ENCODE measurements around the gene LETM1. TPM values are rescaled to one million over a fixed set of nuclear protein-coding genes. Genes with fewer than 3 reads are reported as not detected.

The LETM1 gene
- total RNA-seq, 2 donors from 2014 or later = 76.2 to 139 TPM

- TF ChIP-seq CTCF (IDR thresholded peaks at IDR 0.05) = no peak
- DNase-seq = no peak
- intact Hi-C loops (cut with DNase I) = loop anchor here (10.0 kb wide), 1 partner anchor 47 kb away; no protein-coding TSS in a partner anchor
- Histone ChIP-seq H3K4me1 (peaks cover 10% of the 10 kb centered on the region), H3K4me3 (no peak overlapping the region), H3K27ac (no peak overlapping the region), H3K9ac (ENCODE audit: low read depth in 2 of 2, low read length in 2 of 2) (peak overlapping the region in 1 of 2 donors; percentile 92), H3K27me3 (no peaks in the 10 kb centered on the region), H3K36me3 (no peaks in the 10 kb centered on the region), H3K9me3 (no peaks in the 10 kb centered on the region)
Measured at GRCh38 chr4:1857931-1858330, 2.0 kb upstream of the LETM1 start.

GRCh38 chr4:1856943-1857699 lies 1.2 kb upstream of the LETM1 start:
- peak; percentile 69 for DNase-seq
- no peaks in the 10 kb centered on the region for H3K36me3 ChIP-seq
- H3K27ac ChIP-seq = peak overlapping the region; percentile 81
- H3K27me3 ChIP-seq = no peaks in the 10 kb centered on the region
- no peaks in the 10 kb centered on the region for H3K9me3 ChIP-seq
- peak overlapping the region; percentile 92 to 94 for H3K9ac ChIP-seq (ENCODE audit: low read depth in 2 of 2, low read length in 2 of 2)
- intact Hi-C loops (cut with DNase I) = loop anchor here (10.0 kb wide), 1 partner anchor 48 kb away; no protein-coding TSS in a partner anchor
- no peak for TF ChIP-seq CTCF (IDR thresholded peaks at IDR 0.05)
- peaks cover 10% of the 10 kb centered on the region for H3K4me1 ChIP-seq
- H3K4me3 ChIP-seq = peak overlapping the region; percentile 72

- Histone ChIP-seq H3K4me1 (peaks cover 10% of the 10 kb centered on the region), H3K27ac (peak overlapping the region; percentile 81), H3K27me3 (no peaks in the 10 kb centered on the region), H3K4me3 (peak overlapping the region; percentile 72), H3K36me3 (no peaks in the 10 kb centered on the region), H3K9me3 (no peaks in the 10 kb centered on the region), H3K9ac (ENCODE audit: low read depth in 2 of 2, low read length in 2 of 2) (peak overlapping the region; percentile 82 to 88)
- peak; percentile 43 for DNase-seq
- intact Hi-C loops (cut with DNase I) = loop anchor here (10.0 kb wide), 1 partner anchor 49 kb away; no protein-coding TSS in a partner anchor
- TF ChIP-seq CTCF (IDR thresholded peaks at IDR 0.05) = no peak
Measured at GRCh38 chr4:1855333-1856070, 454 bp downstream of the LETM1 start.

GRCh38 chr4:1854752-1855151 lies 1.2 kb downstream of the LETM1 start:
- Histone ChIP-seq H3K9ac (ENCODE audit: low read depth in 2 of 2, low read length in 2 of 2) (peak overlapping the region in 1 of 2 donors; percentile 88), H3K4me1 (peaks cover 10% of the 10 kb centered on the region), H3K27ac (no peak overlapping the region), H3K4me3 (peak overlapping the region; percentile 72), H3K27me3 (no peaks in the 10 kb centered on the region), H3K36me3 (no peaks in the 10 kb centered on the region), H3K9me3 (no peaks in the 10 kb centered on the region)
- no peak for TF ChIP-seq CTCF (IDR thresholded peaks at IDR 0.05)
- intact Hi-C loops (cut with DNase I) = loop anchor here (10.0 kb wide), 1 partner anchor 50 kb away; no protein-coding TSS in a partner anchor
- DNase-seq = no peak

GRCh38 chr4:1852904-1853623 lies 2.9 kb downstream of the LETM1 start:
- peak; percentile 82 for DNase-seq
- Histone ChIP-seq H3K9ac (ENCODE audit: low read depth in 2 of 2, low read length in 2 of 2) (peak overlapping the region in 1 of 2 donors; percentile 47), H3K4me3 (no peak overlapping the region), H3K36me3 (no peaks in the 10 kb centered on the region), H3K27ac (peak overlapping the region; percentile 72), H3K9me3 (no peaks in the 10 kb centered on the region), H3K27me3 (no peaks in the 10 kb centered on the region), H3K4me1 (peaks cover 4% of the 10 kb centered on the region)
- intact Hi-C loops (cut with DNase I) = loop anchor here (10.0 kb wide), 1 partner anchor 52 kb away; no protein-coding TSS in a partner anchor
- TF ChIP-seq CTCF (IDR thresholded peaks at IDR 0.05) = no peak

All from colonic mucosa (tissue), 4 donors.